Measurements from ENCODE around the gene OXSR1.
"Not testable (repeated sequence)": the region's sequence is repeated elsewhere in the genome, so short reads cannot be mapped to it uniquely, and the experiment has no call there.

OXSR1 gene

DNA sequence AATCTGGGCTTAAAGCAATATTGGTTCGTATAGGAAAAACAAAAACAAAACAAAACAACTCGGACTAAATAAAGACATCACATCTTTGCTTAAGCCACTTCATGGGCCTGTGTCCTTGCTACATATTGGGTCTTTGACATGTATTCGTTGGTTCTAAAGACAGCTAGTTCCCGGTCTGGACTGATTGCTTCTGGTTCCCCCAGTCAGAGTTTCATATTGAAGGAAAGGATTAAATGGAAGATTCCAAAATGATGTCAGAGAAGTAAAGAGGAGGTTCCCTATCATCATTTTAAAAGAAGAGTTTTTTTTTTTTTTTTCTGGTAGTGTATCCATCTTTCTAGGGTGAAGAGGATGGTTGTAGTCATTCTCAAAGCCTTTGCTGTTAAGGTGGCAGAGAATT is 2.3 kb downstream of the OXSR1 start:
- no peak for DNase-seq (ENCODE audit: low spot score)

DNA sequence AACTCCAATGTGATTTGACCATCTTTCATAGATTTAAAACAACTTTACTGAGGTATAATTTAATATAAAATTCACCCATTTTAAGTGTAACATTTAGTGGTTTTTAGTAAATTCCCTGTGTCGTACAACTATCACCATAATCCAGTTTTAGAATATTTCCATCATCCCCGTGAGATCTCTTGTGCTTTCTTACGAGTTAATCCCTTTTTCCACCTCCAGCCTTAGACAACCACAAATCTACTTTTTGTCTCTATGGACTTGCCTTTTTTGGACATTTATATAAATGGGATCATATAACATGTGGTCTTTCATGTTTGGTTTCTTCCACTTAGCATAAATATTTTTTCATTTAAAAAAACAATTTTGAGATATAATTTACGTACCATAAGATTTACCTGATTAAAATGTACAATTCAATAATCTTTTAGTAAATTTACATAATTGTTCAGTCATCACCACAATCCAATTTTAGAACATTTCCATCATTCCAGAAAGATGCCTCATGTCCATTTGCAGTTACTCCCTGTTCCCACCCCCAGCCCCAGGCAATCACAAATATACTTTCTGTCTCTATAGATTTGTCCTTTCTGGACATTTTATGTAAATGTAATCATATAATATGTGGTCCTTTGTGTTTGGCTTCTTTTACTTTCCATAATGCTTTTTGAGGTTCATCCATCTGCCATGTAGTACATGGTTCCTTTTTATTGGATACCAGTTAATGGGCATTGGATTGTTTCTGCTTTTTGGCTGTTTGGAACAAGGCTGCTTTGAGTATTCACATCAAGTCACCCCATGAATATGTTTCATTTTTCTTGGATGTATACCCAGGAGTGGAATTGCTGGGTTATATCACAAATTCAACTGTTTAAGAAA is 3.1 kb downstream of the OXSR1 start:
- peak; percentile 34 for DNase-seq (ENCODE audit: low spot score)

DNA sequence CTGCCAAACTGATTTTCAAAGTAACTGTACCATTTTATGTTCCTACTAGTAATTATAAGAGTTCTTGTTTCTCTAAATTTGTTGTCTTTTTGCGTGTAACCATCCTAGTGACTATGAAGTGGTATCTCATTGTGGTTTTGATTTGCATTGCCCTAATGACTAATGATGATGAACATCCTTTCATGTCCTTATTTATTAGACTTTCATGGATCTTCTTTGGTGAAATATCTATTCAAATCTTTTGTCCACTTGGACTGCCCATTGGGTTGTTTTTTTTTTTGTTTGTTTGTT is 3.6 kb downstream of the OXSR1 start:
- peak; percentile 46 for DNase-seq (ENCODE audit: low spot score)

DNA sequence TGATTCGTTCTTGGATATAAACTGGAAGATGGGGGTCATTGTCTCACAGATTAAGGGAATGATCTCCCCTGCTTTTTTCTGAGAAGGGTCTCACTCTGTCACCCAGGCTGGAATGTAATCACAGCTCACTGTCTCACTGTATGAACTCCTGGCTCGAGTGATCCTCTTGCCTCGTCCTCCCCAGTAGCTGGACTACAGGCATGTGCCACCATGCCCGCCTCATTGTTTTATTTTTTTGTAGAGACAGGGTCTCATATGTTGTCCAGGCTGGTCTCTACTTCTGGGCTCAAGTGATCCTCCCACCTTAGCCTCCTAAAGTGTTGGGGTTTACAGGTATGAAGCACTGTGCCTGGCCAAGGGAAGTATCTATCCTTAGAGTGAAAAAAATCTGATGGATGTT is 5.4 kb downstream of the OXSR1 start:
- DNase-seq (ENCODE audit: low spot score) = no peak

DNA sequence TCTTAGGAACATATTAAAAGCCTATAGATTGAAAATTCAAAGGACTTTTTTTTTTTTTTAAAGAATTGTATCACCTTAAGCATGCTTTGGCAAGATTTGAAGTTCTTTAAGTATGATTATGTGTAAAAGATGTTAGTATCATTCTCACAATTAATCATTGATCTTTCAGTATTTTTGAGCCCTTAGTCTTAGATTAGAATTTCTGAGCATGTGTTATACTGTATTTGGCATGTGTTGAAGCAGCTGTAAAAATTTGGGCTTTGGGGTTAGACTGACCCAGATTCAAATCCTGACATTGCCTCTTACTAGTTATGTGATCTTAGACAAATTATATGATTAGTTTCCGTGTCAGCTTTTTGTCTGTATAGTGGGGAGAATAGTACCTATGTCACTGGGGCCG is 6.3 kb downstream of the OXSR1 start:
- DNase-seq (ENCODE audit: low spot score) = no peak

DNA sequence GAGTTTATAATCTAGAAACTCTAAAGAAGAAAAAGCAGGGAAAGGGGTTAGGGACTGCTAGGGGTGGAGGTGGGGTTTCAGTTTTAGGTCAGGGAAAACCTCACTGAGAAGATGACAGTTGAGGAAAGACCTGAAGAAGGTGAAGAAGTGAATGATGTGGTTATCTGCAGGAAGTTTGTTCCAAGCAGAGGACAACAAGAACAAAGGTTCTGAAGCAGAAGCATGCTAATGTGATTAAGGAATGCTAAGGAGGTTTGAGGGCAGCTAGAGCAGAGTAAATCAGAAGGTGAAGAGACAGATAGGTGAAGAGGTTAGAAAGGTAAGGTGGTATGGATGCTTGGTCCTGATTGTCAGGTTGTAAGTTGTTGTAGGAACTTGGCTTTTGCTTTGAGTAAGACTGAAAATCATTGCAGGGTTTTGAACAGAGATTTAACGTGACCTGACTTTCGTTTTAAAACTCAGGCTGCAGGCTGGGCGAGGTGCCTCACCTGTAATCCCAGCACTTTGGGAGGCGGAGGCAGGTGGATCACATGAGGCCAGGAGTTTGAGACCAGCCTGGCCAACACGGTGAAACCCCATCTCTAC is 8.6 kb downstream of the OXSR1 start:
- DNase-seq (ENCODE audit: low spot score) = no peak

DNA sequence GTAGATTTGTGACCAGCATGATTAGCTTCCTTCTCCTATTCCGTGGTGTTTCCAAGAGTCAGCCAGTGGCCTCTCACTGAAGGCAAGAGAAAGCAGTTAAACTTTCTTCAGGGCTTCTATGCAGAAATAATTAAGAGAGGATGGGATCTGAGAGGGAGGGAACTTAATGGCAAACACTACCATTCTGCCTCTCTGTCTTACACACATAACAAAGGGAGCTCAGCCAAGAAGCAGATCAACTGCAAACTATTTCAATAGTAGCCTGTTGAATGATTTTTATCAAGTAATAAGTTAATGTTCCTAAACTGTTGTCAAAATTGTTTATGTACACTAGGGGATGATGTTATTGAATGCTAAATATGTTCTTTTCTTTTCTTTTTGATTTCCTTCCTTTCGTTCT is 11.8 kb downstream of the OXSR1 start:
- no peak for DNase-seq (ENCODE audit: low spot score)

DNA sequence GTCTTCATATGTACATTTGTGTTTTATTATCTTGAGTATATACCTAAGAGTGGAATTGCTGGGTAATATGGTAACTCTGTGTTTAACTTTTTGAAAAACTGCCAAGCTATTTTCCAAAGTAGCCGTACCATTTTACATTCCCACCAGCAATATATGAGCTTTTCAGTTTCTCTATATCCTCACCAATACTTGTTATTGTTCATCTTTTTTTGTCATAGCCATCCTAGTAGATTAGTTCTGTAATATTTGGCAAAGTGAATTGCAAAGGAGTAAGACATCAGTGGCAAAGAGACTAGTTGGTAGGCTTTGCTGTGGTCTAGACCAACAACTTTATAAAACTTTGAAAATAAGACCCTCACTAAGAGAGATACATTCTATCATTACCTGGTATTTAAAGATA is 21.4 kb downstream of the OXSR1 start:
- DNase-seq (ENCODE audit: low spot score) = no peak

DNA sequence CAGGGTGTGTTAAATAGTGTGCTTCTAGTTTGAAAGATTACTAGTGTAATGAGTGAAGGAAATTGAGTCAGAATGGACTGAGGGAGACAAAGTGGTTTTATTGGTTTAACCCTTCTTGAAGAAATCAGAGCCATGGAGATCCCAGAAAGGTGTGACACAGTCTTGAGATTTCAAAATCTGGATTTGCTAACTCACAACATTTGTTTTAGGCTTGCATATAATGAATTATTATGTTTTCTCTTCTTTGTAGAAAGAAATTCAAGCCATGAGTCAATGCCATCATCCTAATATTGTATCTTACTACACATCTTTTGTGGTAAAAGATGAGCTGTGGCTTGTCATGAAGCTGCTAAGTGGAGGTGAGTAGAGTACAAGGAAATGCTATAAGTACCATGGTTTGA is 25.1 kb downstream of the OXSR1 start:
- no peak for DNase-seq (ENCODE audit: low spot score)

DNA sequence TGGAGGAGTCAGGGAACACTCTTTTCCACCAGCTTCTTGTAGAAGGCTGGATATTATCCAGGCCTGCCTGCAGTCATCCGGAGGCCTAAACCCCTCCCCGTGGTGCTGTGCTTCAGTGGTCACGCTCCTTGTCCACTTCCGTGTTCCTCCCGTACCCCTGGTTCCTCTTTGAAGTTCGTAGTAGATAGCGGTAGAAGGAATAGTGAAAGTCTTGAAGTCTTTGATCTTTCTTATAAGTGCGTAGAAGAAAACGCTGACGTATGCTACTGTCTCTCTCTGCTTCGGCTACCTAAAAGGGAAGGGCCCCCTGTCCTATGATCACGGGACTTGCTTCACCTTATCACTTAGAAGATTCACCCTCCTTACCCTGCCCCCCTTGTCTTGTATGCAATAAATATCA is 37.6 kb downstream of the OXSR1 start:
- DNase-seq (ENCODE audit: low spot score) = not testable (repeated sequence)

DNA sequence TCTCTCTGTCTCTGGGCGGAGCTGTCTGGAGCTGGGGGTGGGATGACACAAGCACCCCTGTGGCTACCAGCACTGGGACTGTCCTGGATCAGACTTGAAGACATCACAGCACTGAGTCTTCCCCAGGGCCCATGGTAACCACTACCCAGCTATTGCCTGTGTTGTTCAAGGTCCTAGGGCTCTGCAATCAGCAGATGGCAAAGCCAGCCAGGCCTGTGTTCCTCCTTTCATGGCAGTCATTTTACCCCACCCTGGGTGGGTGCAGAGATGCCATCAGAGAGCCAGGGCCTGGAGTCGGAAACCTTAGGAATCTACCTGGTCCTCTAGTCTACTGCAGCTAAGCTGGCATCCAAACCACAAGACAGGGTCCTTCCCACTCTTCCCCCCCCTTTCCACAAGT is 38.4 kb downstream of the OXSR1 start:
- no peak for DNase-seq (ENCODE audit: low spot score)

DNA sequence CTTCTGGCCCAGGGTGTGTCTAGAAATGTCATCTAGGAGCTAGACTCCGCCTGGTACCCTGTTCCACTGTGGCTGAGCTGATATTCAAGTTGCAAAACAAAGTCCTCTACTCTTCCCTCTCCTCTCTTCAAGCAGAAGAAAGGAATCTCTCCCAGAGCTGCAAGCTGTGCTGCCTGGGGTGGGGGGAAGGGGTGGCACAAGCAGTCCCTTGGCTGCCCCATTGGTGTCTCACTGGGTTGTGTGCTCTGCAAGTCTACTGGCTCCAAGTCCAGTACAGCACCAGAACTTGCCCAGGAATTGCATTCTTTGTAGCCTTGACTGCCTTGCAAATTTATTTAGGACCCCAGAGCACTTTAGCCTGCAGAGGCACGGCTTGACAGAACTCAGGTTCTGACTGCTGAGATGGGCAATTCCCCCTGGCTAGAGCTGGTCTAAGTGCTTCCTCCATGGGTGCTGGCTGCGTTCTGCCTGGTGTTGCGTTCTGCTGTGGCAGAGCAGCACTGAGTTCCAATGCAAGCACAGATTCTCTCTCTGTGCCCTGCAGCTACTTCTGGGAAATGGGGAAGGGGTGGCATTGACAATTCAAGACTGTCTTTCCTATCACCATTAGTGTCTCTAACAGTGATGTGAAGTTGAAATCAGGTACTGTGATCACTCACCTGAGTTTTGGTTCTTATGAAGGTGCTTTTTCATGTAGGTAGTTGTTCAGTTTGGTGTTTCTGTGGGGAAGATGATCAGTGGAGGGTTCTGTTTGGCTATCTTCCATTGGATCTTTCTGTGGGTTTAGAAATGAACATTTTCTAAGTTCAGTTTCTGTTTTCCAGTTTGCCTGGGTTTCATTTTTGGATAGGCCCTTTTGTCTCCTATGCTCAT is 39.5 kb downstream of the OXSR1 start:
- no peak for DNase-seq (ENCODE audit: low spot score)

DNA sequence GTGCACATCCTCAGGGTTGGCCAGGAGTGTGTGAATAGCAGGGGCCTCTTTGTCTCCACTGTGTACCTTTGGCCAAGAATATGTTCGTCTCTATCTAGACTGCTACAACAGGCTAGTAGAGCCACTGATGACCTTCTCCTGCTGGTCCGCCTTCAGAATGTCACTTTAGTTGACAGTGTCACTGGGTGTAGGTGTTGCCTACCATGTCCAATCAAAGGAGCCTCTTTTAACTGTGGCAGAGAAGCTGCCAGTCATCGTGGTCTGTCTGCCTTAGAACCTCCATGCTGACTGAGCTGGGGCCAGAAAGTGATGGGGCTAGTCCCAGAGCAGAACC is 40.1 kb downstream of the OXSR1 start:
- no peak for DNase-seq (ENCODE audit: low spot score)

DNA sequence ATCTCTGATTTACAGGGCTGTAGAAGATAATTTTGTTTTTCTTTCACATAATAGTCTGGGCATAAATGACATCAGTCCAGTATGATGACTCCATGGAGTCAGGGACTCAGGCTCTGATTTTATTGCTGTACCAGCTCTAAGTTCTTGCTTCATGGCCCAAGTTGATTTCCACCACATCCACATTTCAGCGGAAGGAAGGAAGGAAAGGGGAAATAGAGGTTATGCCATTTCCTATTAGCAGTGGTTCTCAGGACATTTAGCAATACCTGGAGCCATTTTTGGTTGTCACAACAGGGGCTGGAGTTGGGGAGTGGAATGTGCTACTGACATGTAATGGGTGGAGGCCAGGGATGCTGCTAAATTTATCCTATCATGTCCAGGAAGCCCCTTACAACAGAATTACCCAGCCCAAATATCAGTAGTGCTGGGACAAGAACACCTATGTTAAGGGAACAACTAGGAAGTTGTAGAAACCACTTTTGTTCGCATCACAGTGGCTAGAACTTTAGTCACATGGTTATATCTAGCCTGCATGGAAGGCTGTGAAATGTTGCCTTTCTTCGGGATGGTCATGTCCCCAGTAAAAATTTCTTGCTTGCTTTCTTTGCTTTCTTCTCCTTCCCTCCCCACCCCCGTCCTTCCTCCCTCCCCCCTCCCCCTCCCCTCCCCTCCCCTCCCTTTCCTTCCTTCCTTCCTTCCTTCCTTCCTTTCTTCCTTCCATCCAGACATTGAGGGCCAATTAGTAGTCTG is 42.1 kb downstream of the OXSR1 start:
- no peak for DNase-seq (ENCODE audit: low spot score)

DNA sequence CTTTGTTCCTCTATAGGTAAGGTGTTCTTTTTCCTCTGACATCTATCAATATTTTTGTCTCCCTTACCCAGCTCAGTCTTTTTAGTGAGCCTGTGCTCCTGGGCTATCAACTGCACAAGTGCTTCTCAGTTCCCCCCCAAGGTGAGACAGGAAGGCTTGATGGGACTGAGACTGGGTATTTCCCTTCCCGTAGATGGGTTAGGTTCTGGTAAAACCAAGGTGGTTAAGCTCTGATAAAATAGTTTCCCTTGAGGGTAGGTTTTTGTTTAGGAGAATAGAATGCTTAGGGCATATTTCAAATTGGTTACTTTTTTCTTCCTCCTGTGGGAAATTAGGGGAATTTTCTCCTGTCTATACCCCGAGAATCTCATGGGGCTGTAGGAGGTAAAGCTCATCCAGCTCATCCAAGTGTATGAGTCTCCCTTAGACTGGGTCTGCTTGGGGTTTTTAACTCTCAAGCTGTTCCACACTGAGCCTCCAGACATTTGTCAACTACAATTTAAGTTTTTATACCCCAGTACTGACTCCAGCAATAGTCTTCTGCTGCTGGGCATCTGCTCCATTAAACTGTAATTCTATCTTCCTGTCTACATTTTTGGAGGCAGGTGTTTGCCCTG is 44.9 kb downstream of the OXSR1 start:
- no peak for DNase-seq (ENCODE audit: low spot score)

DNA sequence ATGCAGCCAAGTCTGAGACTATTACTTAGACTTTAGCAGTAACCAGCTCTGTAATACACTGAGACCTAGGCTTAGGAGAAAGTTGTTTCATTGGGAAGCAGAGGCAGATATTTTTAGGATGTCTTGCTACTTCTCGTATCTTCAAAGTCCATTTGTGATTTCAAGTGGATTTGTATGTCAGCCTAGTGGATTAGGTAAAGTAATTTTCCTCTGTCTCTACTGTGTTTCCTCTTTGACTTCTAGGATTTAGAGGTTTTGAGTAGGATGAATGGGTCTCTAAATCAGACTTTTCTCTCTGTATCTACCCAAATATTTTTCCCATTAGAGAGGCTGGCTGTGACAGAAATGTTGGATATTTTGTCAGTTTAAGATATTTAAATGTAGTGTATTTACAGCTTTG is 46.8 kb downstream of the OXSR1 start:
- DNase-seq (ENCODE audit: low spot score) = no peak

DNA sequence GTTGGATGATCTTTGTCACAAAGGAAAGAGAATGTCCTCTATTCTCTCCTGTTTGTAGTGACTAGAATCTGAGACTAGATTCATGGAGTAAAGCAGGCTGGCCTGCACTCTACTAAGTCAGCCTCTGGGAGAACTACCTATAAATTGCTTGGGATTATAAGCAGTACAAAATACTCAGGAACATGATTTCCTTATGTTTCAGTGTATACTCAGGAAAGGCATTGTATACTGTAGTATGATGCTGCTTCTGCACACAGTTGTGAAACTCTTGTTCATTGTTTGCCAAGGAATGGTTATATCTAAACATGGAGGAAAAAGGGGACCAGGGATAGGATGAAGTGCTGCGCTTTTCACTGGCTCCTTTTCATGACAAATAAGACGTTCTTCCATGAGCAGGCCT is 49.2 kb downstream of the OXSR1 start:
- no peak for DNase-seq (ENCODE audit: low spot score)

DNA sequence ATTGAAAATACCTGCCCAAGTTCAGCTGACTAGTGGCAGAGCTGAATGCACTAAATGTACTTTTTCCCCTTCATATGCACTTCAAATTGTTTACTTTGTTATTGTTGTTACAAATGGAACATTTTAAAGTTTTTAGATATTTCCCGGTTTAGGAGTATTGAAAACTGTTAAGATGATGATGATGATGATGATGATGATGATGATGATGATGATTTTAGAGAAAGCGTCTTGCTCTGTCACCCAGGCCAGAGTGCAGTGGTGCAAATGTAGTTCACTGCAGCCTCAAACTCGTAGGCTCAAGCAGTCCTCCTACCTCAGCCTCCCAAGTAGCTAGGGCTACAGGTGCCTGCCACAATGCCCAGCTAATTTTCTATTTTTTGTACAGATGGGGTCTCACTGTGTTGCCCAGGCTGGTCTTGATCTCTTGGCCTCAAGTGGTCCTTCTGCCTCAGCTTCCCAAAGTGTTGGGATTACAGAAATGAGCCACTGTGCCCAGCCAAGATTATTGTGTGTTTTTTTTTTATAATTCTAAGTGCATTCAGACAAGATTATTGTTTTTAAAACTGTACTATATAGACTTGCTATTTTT is 54.4 kb downstream of the OXSR1 start:
- DNase-seq (ENCODE audit: low spot score) = no peak

DNA sequence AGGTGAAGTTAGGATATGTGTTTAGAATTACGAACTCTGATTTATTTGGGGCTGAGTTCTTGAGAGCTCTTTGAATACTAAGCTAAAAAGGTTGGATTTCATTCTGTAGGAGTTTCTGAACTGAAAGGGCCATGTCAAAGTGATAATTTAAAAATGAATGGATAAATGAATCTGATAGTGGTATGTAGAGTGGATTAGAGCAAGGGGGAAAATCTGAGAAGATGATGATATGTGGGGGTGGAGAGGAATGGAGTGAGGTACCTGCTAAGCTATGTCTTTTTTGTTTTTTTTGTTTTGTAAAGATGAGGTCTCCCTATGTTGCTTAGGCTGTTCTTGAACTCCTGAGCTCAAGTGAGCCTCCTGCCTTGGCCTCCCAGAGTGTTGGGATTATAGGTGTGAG is 55.7 kb downstream of the OXSR1 start:
- no peak for DNase-seq (ENCODE audit: low spot score)

DNA sequence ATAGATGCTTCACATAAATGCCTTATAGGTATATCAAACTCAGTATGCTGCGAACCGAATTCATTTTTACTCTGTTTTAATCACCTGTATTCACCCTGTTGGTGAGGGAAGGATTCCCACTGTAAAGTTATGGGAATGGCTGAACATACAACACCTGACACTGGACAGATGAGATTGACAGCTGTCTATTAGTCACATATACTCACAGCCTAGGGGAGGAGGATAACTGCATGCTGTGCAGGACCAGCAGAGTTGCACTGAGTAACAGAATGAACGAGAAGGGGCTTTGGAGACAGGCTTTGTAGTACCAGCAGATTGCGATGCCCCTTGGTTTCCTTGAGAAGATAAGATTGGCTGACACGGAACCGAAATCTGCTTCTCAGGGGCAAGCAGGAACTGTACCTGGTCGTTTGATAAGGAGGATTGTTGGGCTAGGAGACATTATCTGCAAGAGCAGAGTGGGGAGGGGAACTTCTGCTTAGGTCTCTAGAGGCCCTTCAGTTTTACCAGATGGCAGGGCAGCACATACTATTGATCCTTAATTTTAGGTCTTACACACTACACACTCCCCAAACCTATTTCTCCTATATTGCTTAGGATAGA is 56.8 kb downstream of the OXSR1 start:
- DNase-seq (ENCODE audit: low spot score) = no peak

DNA sequence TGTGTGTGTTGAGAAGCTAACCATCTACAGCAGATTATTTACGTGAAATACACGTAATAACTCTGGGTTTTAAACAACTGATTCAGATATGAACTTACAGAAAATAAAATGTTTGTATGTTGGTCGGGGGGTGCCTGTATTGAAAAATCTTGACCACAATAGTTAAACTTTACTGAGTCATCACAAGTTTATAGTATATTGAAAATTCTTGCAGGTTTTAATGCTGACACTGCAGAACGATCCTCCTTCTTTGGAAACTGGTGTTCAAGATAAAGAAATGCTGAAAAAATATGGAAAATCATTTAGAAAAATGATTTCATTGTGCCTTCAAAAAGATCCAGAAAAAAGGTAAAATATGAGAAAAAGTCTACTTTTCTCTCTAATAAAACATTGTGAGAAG is 59.0 kb downstream of the OXSR1 start:
- DNase-seq (ENCODE audit: low spot score) = no peak
